K562 (cell line): ENCODE results near the gene ABCD4. TPM values are rescaled to one million over a fixed set of nuclear protein-coding genes. Genes with fewer than 3 reads are reported as not detected.

ENCODE experiments used
- CHD4 ChIP-seq: fragments of 200-600 bp; sonication (generic); IDR thresholded peaks from 3 replicates; pipeline ENCODE4 v1.6.1; 2012; ENCODE audit warnings: low read depth, mild to moderate bottlenecking, mixed read lengths, low read length, inconsistent platforms; ENCODE audit not compliant: insufficient read depth, insufficient replicate concordance, poor library complexity, severe bottlenecking
- NCOA4 ChIP-seq: fragments of 450-650 bp; IDR thresholded peaks from 2 replicates; pipeline ENCODE4 v1.6.1; 2018; ENCODE audit warnings: mild to moderate bottlenecking; ENCODE audit not compliant: partially characterized antibody
- PHB ChIP-seq: fragments of 250-450 bp; sonication (Bioruptor Pico); IDR thresholded peaks from 2 replicates; pipeline ENCODE4 v1.5.0; 2021
- SNRNP70 ChIP-seq: fragments of 200-400 bp; formaldehyde crosslinking; optimal IDR thresholded peaks from 2 replicates; pipeline ENCODE3; 2017; ENCODE audit warnings: low read depth, low read length
- ZBTB17 ChIP-seq: fragments of 450-650 bp; formaldehyde crosslinking; IDR thresholded peaks from 2 replicates; pipeline ENCODE4 v1.4.0; 2020; ENCODE audit warnings: mild to moderate bottlenecking
- ZNF165 ChIP-seq: fragments of 250-450 bp; sonication (Bioruptor Pico); IDR thresholded peaks from 2 replicates; pipeline ENCODE4 v1.4.0; 2020; ENCODE audit warnings: borderline replicate concordance
- polyA plus RNA-seq, 8 experiments: library from polyadenylated mRNA; depleted of rRNA in 4 of 8; stranded (reverse) in 5 of 8; unstranded in 3 of 8; fragments of >200 nt; fragmentation: Nextera tagmentation in 2 of 8; fragmentation: Illumina TruSeq in 1 of 8; extraction: Ambion mirVana in 2 of 8; extraction: Trizol in 1 of 8; gene quantifications; 2 replicates each; pipeline versions ENCODE4 v1.2.1 to v1.2.3, GENCODE V29; 2011 to 2014; ENCODE audit warnings: inconsistent platforms in 1 of 8, missing spikeins in 1 of 8
- total RNA-seq, 7 experiments: library from RNA; depleted of rRNA in 6 of 7; stranded (reverse); fragments of >200 nt in 6 of 7; fragmentation: Illumina TruSeq in 2 of 7; extraction: Trizol in 2 of 7; gene quantifications; 2 replicates each; pipeline versions ENCODE4 v1.2.1 to v1.2.3, GENCODE V29; 2011 to 2021; ENCODE audit warnings: low replicate concordance in 1 of 7
- TF ChIP-seq, protein P1 (sequence below), 2 experiments: fragments of 450-650 bp in 1 of 2; IDR thresholded peaks; 2 replicates each; pipeline ENCODE4 v1.6.1; 2011 to 2017; ENCODE audit warnings: low read depth in 2 of 2, antibody characterized with exemption in 1 of 2, borderline replicate concordance in 1 of 2, low read length in 1 of 2, mild to moderate bottlenecking in 1 of 2, mixed read lengths in 1 of 2; ENCODE audit not compliant: control insufficient read depth in 1 of 2
- TF ChIP-seq, protein P2 (sequence below): fragments of 250-450 bp; sonication (Bioruptor Pico); IDR thresholded peaks from 2 replicates; pipeline ENCODE4 v1.5.0; 2022; ENCODE audit warnings: mild to moderate bottlenecking

The ABCD4 gene
- total and polyA plus RNA-seq, 9 of the 15 experiments (the other 6 are each of a cell fraction or from before 2014, with no cell fraction given), result 3.5 to 17.2 (median 12.4) TPM

DNA sequence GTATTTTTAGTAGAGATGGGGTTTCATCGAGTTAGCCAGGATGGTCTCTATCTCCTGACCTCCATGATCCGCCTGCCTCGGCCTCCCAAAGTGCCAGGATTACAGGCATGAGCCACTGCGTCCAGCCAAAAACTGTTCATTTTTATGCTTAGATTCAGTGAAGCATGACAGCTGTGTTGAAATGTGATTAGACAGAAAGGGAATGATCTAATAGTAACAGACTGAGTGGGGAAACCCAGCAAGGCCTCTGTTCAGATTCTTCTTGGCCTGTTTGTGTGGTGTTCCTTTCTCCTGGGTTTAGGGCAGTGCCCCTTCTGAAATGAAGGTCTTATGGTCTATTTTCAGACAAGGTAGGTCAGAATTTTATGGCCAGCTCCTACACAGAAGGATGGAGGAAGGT, 11.8 kb upstream of the ABCD4 start (continued):
- TF ChIP-seq NCOA4, result no peak
- TF ChIP-seq ZBTB17 (CRISPR knock-in tag), result no peak
- TF ChIP-seq CHD4, result no peak
- TF ChIP-seq, protein P1, sequence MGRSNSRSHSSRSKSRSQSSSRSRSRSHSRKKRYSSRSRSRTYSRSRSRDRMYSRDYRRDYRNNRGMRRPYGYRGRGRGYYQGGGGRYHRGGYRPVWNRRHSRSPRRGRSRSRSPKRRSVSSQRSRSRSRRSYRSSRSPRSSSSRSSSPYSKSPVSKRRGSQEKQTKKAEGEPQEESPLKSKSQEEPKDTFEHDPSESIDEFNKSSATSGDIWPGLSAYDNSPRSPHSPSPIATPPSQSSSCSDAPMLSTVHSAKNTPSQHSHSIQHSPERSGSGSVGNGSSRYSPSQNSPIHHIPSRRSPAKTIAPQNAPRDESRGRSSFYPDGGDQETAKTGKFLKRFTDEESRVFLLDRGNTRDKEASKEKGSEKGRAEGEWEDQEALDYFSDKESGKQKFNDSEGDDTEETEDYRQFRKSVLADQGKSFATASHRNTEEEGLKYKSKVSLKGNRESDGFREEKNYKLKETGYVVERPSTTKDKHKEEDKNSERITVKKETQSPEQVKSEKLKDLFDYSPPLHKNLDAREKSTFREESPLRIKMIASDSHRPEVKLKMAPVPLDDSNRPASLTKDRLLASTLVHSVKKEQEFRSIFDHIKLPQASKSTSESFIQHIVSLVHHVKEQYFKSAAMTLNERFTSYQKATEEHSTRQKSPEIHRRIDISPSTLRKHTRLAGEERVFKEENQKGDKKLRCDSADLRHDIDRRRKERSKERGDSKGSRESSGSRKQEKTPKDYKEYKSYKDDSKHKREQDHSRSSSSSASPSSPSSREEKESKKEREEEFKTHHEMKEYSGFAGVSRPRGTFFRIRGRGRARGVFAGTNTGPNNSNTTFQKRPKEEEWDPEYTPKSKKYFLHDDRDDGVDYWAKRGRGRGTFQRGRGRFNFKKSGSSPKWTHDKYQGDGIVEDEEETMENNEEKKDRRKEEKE (IDR thresholded peaks at IDR 0.05; ENCODE audit: borderline replicate concordance in 1 of 2, control insufficient read depth in 1 of 2, low read depth in 2 of 2, low read length in 1 of 2), result no peak
- no peak for TF ChIP-seq SNRNP70
- no peak for TF ChIP-seq ZNF165 (CRISPR knock-in tag)
- TF ChIP-seq, protein P2, sequence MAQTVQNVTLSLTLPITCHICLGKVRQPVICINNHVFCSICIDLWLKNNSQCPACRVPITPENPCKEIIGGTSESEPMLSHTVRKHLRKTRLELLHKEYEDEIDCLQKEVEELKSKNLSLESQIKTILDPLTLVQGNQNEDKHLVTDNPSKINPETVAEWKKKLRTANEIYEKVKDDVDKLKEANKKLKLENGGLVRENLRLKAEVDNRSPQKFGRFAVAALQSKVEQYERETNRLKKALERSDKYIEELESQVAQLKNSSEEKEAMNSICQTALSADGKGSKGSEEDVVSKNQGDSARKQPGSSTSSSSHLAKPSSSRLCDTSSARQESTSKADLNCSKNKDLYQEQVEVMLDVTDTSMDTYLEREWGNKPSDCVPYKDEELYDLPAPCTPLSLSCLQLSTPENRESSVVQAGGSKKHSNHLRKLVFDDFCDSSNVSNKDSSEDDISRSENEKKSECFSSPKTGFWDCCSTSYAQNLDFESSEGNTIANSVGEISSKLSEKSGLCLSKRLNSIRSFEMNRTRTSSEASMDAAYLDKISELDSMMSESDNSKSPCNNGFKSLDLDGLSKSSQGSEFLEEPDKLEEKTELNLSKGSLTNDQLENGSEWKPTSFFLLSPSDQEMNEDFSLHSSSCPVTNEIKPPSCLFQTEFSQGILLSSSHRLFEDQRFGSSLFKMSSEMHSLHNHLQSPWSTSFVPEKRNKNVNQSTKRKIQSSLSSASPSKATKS (CRISPR knock-in tag), result no peak
- no peak for TF ChIP-seq PHB (CRISPR knock-in tag)
